Measurements from ENCODE around the gene CAMK2B. TPM values are rescaled to one million over a fixed set of nuclear protein-coding genes. Genes with fewer than 3 reads are reported as not detected.
A peak's percentile ranks its signal among the peaks of the same experiment; 100 is the strongest.

CAMK2B gene
- total and polyA plus RNA-seq, 2 of the 13 experiments (the other 11 are each of a cell fraction or from before 2014, with no cell fraction given): 0.27 to 0.48 TPM

DNA sequence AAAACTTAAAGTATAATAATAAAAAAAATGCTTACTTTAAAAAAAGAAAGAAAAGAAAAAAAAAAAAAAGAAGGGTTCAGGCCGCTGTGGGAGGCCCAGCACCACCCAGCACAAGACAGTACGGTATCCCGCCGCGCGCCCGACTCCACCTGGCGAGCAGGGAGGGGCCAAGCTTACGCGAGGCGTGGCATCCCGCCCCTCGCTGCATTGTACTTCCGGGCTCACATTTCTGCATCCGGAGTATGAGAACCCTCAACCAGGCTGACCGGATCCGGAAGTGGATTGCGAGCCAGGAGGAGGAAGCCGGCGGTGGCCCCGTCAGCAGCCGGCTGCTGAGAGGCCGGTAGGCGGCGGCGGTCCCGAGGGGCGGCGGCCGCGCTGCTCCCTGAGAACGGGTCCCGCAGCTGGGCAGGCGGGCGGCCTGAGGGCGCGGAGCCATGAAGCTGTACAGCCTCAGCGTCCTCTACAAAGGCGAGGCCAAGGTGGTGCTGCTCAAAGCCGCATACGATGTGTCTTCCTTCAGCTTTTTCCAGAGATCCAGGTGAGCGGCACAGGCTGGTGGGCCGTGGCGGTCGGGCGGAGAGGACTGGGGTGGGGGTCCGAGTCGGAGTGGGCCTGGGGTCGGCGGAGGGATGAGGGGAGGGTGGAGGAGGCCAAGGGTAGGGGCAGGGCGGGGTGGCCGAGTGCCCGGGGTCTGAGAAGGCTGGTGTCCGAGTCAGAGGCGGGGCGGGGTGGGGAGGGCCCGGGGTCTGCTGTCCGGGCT lies 124.5 kb downstream of the CAMK2B start, which contains the start of gene YKT6 (continued):
- TF ChIP-seq HMG20B (CRISPR knock-in tag; conservative IDR thresholded peaks at IDR 0.05) (no peak), ZNF160 (CRISPR knock-in tag; IDR thresholded peaks at IDR 0.05) (no peak), ZNF550 (CRISPR knock-in tag; IDR thresholded peaks at IDR 0.05; ENCODE audit: borderline replicate concordance) (no peak), ZNF296 (CRISPR knock-in tag; conservative IDR thresholded peaks at IDR 0.05) (no peak), POLR2AphosphoS2 (IDR thresholded peaks at IDR 0.05; ENCODE audit: low read depth, low read length) (no peak), ISX (CRISPR knock-in tag; conservative IDR thresholded peaks at IDR 0.05) (no peak), ZMYM4 (CRISPR knock-in tag; IDR thresholded peaks at IDR 0.05) (peak; percentile 84), TAF15 (IDR thresholded peaks at IDR 0.05; ENCODE audit: low read depth, low read length, poor library complexity, severe bottlenecking) (no peak), AGO2 (optimal IDR thresholded peaks at IDR 0.05; ENCODE audit: low read depth, low read length) (peak; percentile 45), ZNF282 (IDR thresholded peaks at IDR 0.05; ENCODE audit: partially characterized antibody) (no peak), SIN3A (IDR thresholded peaks at IDR 0.05; ENCODE audit: borderline replicate concordance, low read depth, low read length) (peak; percentile 91; the same call in 1 of the 2 replicates), RFXAP (CRISPR knock-in tag; IDR thresholded peaks at IDR 0.05; ENCODE audit: borderline replicate concordance) (no peak), ZFP37 (CRISPR knock-in tag; IDR thresholded peaks at IDR 0.05; ENCODE audit: borderline replicate concordance) (no peak), ZNF570 (CRISPR knock-in tag; IDR thresholded peaks at IDR 0.05; ENCODE audit: borderline replicate concordance) (no peak), HNRNPLL (IDR thresholded peaks at IDR 0.05; ENCODE audit: low read depth, low read length, poor library complexity, severe bottlenecking) (peak; percentile 55), TBL1XR1 (IDR thresholded peaks at IDR 0.05; ENCODE audit: borderline replicate concordance, low read length, partially characterized antibody) (peak; percentile 71), ZNF274 (CRISPR knock-in tag; IDR thresholded peaks at IDR 0.05) (no peak)
- TF ChIP-seq, protein P1, sequence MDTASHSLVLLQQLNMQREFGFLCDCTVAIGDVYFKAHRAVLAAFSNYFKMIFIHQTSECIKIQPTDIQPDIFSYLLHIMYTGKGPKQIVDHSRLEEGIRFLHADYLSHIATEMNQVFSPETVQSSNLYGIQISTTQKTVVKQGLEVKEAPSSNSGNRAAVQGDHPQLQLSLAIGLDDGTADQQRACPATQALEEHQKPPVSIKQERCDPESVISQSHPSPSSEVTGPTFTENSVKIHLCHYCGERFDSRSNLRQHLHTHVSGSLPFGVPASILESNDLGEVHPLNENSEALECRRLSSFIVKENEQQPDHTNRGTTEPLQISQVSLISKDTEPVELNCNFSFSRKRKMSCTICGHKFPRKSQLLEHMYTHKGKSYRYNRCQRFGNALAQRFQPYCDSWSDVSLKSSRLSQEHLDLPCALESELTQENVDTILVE (CRISPR knock-in tag; IDR thresholded peaks at IDR 0.05): peak; percentile 47; the same call in 1 of the 2 replicates
- TF ChIP-seq, protein P2, sequence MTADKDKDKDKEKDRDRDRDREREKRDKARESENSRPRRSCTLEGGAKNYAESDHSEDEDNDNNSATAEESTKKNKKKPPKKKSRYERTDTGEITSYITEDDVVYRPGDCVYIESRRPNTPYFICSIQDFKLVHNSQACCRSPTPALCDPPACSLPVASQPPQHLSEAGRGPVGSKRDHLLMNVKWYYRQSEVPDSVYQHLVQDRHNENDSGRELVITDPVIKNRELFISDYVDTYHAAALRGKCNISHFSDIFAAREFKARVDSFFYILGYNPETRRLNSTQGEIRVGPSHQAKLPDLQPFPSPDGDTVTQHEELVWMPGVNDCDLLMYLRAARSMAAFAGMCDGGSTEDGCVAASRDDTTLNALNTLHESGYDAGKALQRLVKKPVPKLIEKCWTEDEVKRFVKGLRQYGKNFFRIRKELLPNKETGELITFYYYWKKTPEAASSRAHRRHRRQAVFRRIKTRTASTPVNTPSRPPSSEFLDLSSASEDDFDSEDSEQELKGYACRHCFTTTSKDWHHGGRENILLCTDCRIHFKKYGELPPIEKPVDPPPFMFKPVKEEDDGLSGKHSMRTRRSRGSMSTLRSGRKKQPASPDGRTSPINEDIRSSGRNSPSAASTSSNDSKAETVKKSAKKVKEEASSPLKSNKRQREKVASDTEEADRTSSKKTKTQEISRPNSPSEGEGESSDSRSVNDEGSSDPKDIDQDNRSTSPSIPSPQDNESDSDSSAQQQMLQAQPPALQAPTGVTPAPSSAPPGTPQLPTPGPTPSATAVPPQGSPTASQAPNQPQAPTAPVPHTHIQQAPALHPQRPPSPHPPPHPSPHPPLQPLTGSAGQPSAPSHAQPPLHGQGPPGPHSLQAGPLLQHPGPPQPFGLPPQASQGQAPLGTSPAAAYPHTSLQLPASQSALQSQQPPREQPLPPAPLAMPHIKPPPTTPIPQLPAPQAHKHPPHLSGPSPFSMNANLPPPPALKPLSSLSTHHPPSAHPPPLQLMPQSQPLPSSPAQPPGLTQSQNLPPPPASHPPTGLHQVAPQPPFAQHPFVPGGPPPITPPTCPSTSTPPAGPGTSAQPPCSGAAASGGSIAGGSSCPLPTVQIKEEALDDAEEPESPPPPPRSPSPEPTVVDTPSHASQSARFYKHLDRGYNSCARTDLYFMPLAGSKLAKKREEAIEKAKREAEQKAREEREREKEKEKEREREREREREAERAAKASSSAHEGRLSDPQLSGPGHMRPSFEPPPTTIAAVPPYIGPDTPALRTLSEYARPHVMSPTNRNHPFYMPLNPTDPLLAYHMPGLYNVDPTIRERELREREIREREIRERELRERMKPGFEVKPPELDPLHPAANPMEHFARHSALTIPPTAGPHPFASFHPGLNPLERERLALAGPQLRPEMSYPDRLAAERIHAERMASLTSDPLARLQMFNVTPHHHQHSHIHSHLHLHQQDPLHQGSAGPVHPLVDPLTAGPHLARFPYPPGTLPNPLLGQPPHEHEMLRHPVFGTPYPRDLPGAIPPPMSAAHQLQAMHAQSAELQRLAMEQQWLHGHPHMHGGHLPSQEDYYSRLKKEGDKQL (CRISPR knock-in tag; IDR thresholded peaks at IDR 0.05; ENCODE audit: low read depth): no peak
- TF ChIP-seq, protein P3, sequence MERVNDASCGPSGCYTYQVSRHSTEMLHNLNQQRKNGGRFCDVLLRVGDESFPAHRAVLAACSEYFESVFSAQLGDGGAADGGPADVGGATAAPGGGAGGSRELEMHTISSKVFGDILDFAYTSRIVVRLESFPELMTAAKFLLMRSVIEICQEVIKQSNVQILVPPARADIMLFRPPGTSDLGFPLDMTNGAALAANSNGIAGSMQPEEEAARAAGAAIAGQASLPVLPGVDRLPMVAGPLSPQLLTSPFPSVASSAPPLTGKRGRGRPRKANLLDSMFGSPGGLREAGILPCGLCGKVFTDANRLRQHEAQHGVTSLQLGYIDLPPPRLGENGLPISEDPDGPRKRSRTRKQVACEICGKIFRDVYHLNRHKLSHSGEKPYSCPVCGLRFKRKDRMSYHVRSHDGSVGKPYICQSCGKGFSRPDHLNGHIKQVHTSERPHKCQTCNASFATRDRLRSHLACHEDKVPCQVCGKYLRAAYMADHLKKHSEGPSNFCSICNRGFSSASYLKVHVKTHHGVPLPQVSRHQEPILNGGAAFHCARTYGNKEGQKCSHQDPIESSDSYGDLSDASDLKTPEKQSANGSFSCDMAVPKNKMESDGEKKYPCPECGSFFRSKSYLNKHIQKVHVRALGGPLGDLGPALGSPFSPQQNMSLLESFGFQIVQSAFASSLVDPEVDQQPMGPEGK (CRISPR knock-in tag; IDR thresholded peaks at IDR 0.05): peak; percentile 76
- TF ChIP-seq, protein P4, sequence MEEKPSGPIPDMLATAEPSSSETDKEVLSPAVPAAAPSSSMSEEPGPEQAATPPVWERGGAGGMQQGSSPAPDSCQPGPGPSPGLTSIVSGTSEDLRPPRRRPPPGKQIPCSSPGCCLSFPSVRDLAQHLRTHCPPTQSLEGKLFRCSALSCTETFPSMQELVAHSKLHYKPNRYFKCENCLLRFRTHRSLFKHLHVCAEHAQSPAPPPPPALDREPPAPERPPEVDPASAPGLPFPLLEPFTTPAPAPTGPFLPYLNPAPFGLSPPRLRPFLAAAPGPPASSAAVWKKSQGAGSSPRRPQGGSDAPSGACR (CRISPR knock-in tag; IDR thresholded peaks at IDR 0.05): no peak
